Endodermal cell (in vitro differentiated cells): ENCODE data around the gene OR5K2. TPM values are rescaled to one million over a fixed set of nuclear protein-coding genes. Genes with fewer than 3 reads are reported as not detected.

Source experiments
- DNase-seq: peaks from one replicate; pipeline ENCODE4 v3.0.0-alpha.2; 2017
- H3K27ac ChIP-seq: 2 replicates; pipeline ENCODE4 v1.5.1; 2013; ENCODE audit warnings: mild to moderate bottlenecking, low read depth, low read length, moderate library complexity
- H3K27me3 ChIP-seq: 2 replicates; pipeline ENCODE4 v1.6.1; 2013; ENCODE audit warnings: mild to moderate bottlenecking, low read length, moderate library complexity; ENCODE audit not compliant: insufficient read depth, control insufficient read depth, poor library complexity, severe bottlenecking
- H3K36me3 ChIP-seq: 2 replicates; pipeline ENCODE4 v1.7.0; 2013; ENCODE audit warnings: mild to moderate bottlenecking, low read length, moderate library complexity; ENCODE audit not compliant: control insufficient read depth, insufficient read depth
- H3K4me1 ChIP-seq: one replicate; pipeline ENCODE4 v1.7.0; 2013; ENCODE audit warnings: low read length; ENCODE audit not compliant: control insufficient read depth, insufficient read depth
- H3K4me3 ChIP-seq: 2 replicates; pipeline ENCODE4 v1.5.1; 2013; ENCODE audit warnings: mild to moderate bottlenecking, low read length, moderate library complexity
- H3K9ac ChIP-seq: 2 replicates; pipeline ENCODE4 v1.6.1; 2013; ENCODE audit warnings: mild to moderate bottlenecking, low read length, moderate library complexity; ENCODE audit not compliant: poor library complexity, severe bottlenecking; ENCODE audit errors: extremely low read depth
- H3K9me3 ChIP-seq: 2 replicates; pipeline ENCODE4 v1.6.1; 2013; ENCODE audit warnings: mild to moderate bottlenecking, low read length, moderate library complexity; ENCODE audit not compliant: control insufficient read depth
- H3K27ac Mint-ChIP-seq: 2 replicates; pipeline ENCODE4 v1.8.0; 2020; ENCODE audit warnings: mixed read lengths
- H3K27me3 Mint-ChIP-seq: 2 replicates; pipeline ENCODE4 v1.8.0; 2021; ENCODE audit warnings: mild to moderate bottlenecking, mixed read lengths; ENCODE audit not compliant: insufficient read depth
- H3K36me3 Mint-ChIP-seq: 2 replicates; pipeline ENCODE4 v1.8.0; 2020; ENCODE audit warnings: low read depth, mixed read lengths
- H3K4me1 Mint-ChIP-seq: 2 replicates; pipeline ENCODE4 v1.8.0; 2020; ENCODE audit warnings: mixed read lengths
- H3K4me3 Mint-ChIP-seq: 2 replicates; pipeline ENCODE4 v1.8.0; 2020; ENCODE audit warnings: mild to moderate bottlenecking, moderate library complexity, mixed read lengths
- H3K9me3 Mint-ChIP-seq: 2 replicates; pipeline ENCODE4 v1.8.0; 2020; ENCODE audit warnings: mild to moderate bottlenecking, mixed read lengths
- CTCF ChIP-seq: fragments of 200-600 bp; sonication (generic); conservative IDR thresholded peaks from 2 replicates; pipeline ENCODE4 v1.5.0; 2021; ENCODE audit warnings: antibody characterized with exemption, mild to moderate bottlenecking
- WGBS, 2 experiments: methylation state at CpG; one replicate each; pipeline versions ENCODE4 v1.1.5 to v1.1.7; 2013; ENCODE audit warnings: missing lambda C conversion rate in 2 of 2, mixed read lengths in 1 of 2; ENCODE audit not compliant: insufficient coverage in 1 of 2, insufficient read length in 1 of 2; 5-methylcytosine and 5-hydroxymethylcytosine counted together
- total RNA-seq, 2 donors: library from RNA; stranded (reverse); fragmentation: NEBNext Ultra II Directional in 1 of 2; extraction: Animal tissue kit (Norgen Biotek cat#: 25700) in 1 of 2; gene quantifications; 2 replicates in 1 of 2; 3 replicates in 1 of 2; pipeline ENCODE4 v1.2.1, GENCODE V29; 2021

The OR5K2 gene
- total RNA-seq, 2 donors from 2014 or later: not detected

- Mint-ChIP-seq H3K4me1 (no peaks in the 10 kb centered on the region), H3K36me3 (no peaks in the 10 kb centered on the region), H3K4me3 (no peak overlapping the region), H3K27ac (no peak overlapping the region), H3K9me3 (no peaks in the 10 kb centered on the region), H3K27me3 (no peaks in the 10 kb centered on the region)
- Histone ChIP-seq H3K9me3 (no peaks in the 10 kb centered on the region), H3K27ac (no peak overlapping the region), H3K4me3 (no peak overlapping the region), H3K4me1 (no peaks in the 10 kb centered on the region), H3K9ac (no peak overlapping the region), H3K27me3 (no peaks in the 10 kb centered on the region), H3K36me3 (no peaks in the 10 kb centered on the region)
- no peak for DNase-seq
- 91 to 100% methylated on average over 2 to 5 of the region's 5 CpGs for WGBS, 2 experiments
- TF ChIP-seq CTCF: no peak
These were observed 4.5 kb downstream of the OR5K2 start for GRCh38 chr3:98501863-98502576.

- 96 to 100% methylated on average over 2 to 4 of the region's 4 CpGs for WGBS, 2 experiments
- no peaks in the 10 kb centered on the region for H3K9me3 ChIP-seq
- no peak overlapping the region for H3K27ac Mint-ChIP-seq
- DNase-seq: no peak
- no peak for TF ChIP-seq CTCF
- no peaks in the 10 kb centered on the region for H3K9me3 Mint-ChIP-seq
- H3K27me3 ChIP-seq: no peaks in the 10 kb centered on the region
- no peaks in the 10 kb centered on the region for H3K4me1 Mint-ChIP-seq
- no peak overlapping the region for H3K27ac ChIP-seq
- H3K4me1 ChIP-seq: no peaks in the 10 kb centered on the region
- no peaks in the 10 kb centered on the region for H3K36me3 Mint-ChIP-seq
- no peak overlapping the region for H3K9ac ChIP-seq
- H3K4me3 Mint-ChIP-seq: no peak overlapping the region
- no peaks in the 10 kb centered on the region for H3K27me3 Mint-ChIP-seq
- H3K4me3 ChIP-seq: no peak overlapping the region
- H3K36me3 ChIP-seq: no peaks in the 10 kb centered on the region
These were observed 7.1 kb downstream of the OR5K2 start for GRCh38 chr3:98504539-98504938.

- Histone ChIP-seq H3K9me3 (no peaks in the 10 kb centered on the region), H3K36me3 (no peaks in the 10 kb centered on the region), H3K4me3 (no peak overlapping the region), H3K27me3 (no peaks in the 10 kb centered on the region), H3K27ac (no peak overlapping the region), H3K9ac (no peak overlapping the region), H3K4me1 (peaks cover 3% of the 10 kb centered on the region)
- Mint-ChIP-seq H3K27me3 (no peaks in the 10 kb centered on the region), H3K27ac (no peak overlapping the region), H3K9me3 (no peaks in the 10 kb centered on the region), H3K36me3 (no peaks in the 10 kb centered on the region), H3K4me1 (peaks cover 6% of the 10 kb centered on the region), H3K4me3 (no peak overlapping the region)
- 96 to 100% methylated on average over 2 of the region's 2 CpGs for WGBS, 2 experiments
- no peak for TF ChIP-seq CTCF
- no peak for DNase-seq
These were observed 11.1 kb downstream of the OR5K2 start for GRCh38 chr3:98508582-98508981.
